ENCODE measurements around the gene PTTG2. TPM values are rescaled to one million over a fixed set of nuclear protein-coding genes. Genes with fewer than 3 reads are reported as not detected.

Gene PTTG2
- total RNA-seq, 4 donors from 2014 or later: 1.3 TPM; not detected in 3

GRCh38 chr4:37985730-37986275, 25.6 kb downstream of the PTTG2 start:
- no peak for DNase-seq (ENCODE audit: low spot score in 2 of 2)
- Histone ChIP-seq H3K4me1 (peaks cover 0 to 19% (median 4%) of the 10 kb centered on the region in 4 donors), H3K4me3 (no peak overlapping the region), H3K9me3 (no peaks in the 10 kb centered on the region), H3K36me3 (no peaks in the 10 kb centered on the region), H3K27me3 (no peaks in the 10 kb centered on the region), H3K27ac (no peak overlapping the region)
- TF ChIP-seq EP300 (IDR thresholded peaks at IDR 0.05): no peak
- TF ChIP-seq POLR2A (IDR thresholded peaks at IDR 0.05): no peak
- TF ChIP-seq, protein P1, sequence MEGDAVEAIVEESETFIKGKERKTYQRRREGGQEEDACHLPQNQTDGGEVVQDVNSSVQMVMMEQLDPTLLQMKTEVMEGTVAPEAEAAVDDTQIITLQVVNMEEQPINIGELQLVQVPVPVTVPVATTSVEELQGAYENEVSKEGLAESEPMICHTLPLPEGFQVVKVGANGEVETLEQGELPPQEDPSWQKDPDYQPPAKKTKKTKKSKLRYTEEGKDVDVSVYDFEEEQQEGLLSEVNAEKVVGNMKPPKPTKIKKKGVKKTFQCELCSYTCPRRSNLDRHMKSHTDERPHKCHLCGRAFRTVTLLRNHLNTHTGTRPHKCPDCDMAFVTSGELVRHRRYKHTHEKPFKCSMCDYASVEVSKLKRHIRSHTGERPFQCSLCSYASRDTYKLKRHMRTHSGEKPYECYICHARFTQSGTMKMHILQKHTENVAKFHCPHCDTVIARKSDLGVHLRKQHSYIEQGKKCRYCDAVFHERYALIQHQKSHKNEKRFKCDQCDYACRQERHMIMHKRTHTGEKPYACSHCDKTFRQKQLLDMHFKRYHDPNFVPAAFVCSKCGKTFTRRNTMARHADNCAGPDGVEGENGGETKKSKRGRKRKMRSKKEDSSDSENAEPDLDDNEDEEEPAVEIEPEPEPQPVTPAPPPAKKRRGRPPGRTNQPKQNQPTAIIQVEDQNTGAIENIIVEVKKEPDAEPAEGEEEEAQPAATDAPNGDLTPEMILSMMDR (IDR thresholded peaks at IDR 0.05): no peak
- WGBS, 2 donors: 62 to 89% methylated on average over 3 of the region's 3 CpGs

DNA sequence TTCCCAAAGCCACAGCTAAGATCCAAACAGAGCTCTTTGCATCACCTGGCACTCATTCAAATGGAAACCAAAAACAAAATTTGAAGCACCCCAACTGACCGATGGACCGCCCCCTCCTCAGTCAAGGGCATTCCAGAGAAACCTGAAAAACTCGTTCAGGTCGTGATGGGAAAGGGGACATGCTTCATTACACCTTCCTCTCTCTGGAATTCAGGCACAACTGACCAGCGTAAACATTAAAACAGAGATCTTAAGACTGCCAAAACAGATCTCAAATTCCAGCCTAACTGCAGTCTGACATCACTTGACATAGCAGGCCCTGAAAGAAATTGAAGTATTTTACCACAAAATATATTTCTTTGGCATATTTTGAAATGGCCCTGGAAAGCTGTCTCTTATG, 28.5 kb downstream of the PTTG2 start:
- no peaks in the 10 kb centered on the region for H3K36me3 ChIP-seq
- no peak for TF ChIP-seq POLR2A (IDR thresholded peaks at IDR 0.05)
- TF ChIP-seq, protein P1 (IDR thresholded peaks at IDR 0.05): no peak
- no peak for TF ChIP-seq EP300 (IDR thresholded peaks at IDR 0.05)
- H3K27ac ChIP-seq: peak overlapping the region in 1 of 4 donors; percentile 49
- H3K9me3 ChIP-seq: no peaks in the 10 kb centered on the region
- no peak for DNase-seq (ENCODE audit: low spot score in 2 of 2)
- peaks cover 0 to 25% (median 4%) of the 10 kb centered on the region in 4 donors for H3K4me1 ChIP-seq
- 70 to 72% methylated on average over 5 of the region's 5 CpGs for WGBS, 2 donors
- no peak overlapping the region for H3K4me3 ChIP-seq
- H3K27me3 ChIP-seq: no peaks in the 10 kb centered on the region

DNA sequence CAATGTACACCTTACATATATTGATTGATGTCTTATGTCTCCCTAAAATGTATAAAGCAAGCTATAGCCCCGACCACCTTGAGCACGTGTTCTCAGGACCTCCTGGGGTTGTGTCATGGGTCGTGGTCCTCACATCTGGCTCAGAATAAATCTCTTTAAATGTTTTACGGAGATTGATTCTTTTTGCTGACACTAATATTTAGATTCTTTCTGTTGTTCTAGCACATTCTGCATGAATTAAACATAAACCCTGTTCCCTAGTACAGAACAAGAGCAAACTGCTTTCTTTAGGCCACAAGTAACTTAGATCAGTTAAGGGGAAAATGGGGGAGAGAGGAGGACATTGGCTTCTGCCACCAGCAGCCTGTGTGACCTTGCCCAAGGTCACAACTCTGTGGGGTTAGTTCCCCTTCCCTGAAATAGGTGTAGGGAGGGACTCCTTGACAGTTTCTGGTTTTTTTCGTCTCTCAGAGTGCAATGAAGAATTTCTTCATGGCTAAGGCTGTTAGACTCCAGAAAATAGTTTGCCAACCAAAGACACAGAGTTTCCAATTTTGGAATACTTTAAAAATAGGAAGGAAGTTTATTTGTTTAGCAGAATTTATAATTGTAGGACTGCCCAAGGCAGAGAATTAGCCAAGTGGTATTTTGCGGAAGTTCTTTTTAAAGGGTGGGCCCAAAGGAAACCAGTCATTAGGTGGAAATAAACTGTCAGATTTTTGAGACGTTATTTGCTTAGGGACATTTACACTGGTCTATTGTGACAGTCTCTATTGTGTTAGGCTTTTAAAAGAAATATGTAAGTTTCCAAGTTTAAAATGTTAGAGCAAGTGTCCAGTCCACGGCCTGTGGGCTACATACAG, 29.4 kb downstream of the PTTG2 start:
- Histone ChIP-seq H3K9me3 (no peaks in the 10 kb centered on the region), H3K4me3 (no peak overlapping the region), H3K27ac (peak overlapping the region in 2 of 4 donors; percentile 49 to 66), H3K4me1 (peaks cover 0 to 28% (median 7%) of the 10 kb centered on the region in 4 donors), H3K27me3 (no peaks in the 10 kb centered on the region), H3K36me3 (no peaks in the 10 kb centered on the region)
- DNase-seq (ENCODE audit: low spot score in 2 of 2): no peak
- TF ChIP-seq POLR2A (IDR thresholded peaks at IDR 0.05) (no peak), EP300 (IDR thresholded peaks at IDR 0.05) (peak in 1 of 2 donors; percentile 49)
- TF ChIP-seq, protein P1 (IDR thresholded peaks at IDR 0.05): no peak
- 59 to 63% methylated on average over 8 of the region's 8 CpGs for WGBS, 2 donors

GRCh38 chr4:37990731-37991245, 30.6 kb downstream of the PTTG2 start:
- peaks cover 0 to 38% (median 7%) of the 10 kb centered on the region in 4 donors for H3K4me1 ChIP-seq
- no peak for DNase-seq (ENCODE audit: low spot score in 2 of 2)
- H3K27me3 ChIP-seq: no peaks in the 10 kb centered on the region
- H3K27ac ChIP-seq: peak overlapping the region in 2 of 4 donors; percentile 49 to 66
- TF ChIP-seq EP300 (IDR thresholded peaks at IDR 0.05) (no peak), POLR2A (IDR thresholded peaks at IDR 0.05) (no peak)
- TF ChIP-seq, protein P1 (IDR thresholded peaks at IDR 0.05): no peak
- 76 to 84% methylated on average over 5 of the region's 5 CpGs for WGBS, 2 donors
- H3K4me3 ChIP-seq: no peak overlapping the region
- no peaks in the 10 kb centered on the region for H3K9me3 ChIP-seq
- no peaks in the 10 kb centered on the region for H3K36me3 ChIP-seq

Measured in tibial nerve (tissue), 4 donors.